Prostate gland (tissue), 2 donors: ENCODE measurements around the gene ARPP21.

Experiments
- POLR2A ChIP-seq: fragments of 450-650 bp; IDR thresholded peaks from one replicate; pipeline ENCODE4 v1.6.1; 2016; ENCODE audit warnings: antibody characterized with exemption, mild to moderate bottlenecking
- TF ChIP-seq, protein P1 (sequence below), 4 experiments: fragments of 200-600 bp in 2 of 4; fragments of 450-650 bp in 2 of 4; sonication (generic) in 2 of 4; IDR thresholded peaks; 1 replicate in 3 of 4; 2 replicates in 1 of 4; pipeline ENCODE4 v1.5.1; 2016 to 2019; ENCODE audit warnings: antibody characterized with exemption in 4 of 4, mild to moderate bottlenecking in 2 of 4, moderate library complexity in 2 of 4

- TF ChIP-seq, protein P1, sequence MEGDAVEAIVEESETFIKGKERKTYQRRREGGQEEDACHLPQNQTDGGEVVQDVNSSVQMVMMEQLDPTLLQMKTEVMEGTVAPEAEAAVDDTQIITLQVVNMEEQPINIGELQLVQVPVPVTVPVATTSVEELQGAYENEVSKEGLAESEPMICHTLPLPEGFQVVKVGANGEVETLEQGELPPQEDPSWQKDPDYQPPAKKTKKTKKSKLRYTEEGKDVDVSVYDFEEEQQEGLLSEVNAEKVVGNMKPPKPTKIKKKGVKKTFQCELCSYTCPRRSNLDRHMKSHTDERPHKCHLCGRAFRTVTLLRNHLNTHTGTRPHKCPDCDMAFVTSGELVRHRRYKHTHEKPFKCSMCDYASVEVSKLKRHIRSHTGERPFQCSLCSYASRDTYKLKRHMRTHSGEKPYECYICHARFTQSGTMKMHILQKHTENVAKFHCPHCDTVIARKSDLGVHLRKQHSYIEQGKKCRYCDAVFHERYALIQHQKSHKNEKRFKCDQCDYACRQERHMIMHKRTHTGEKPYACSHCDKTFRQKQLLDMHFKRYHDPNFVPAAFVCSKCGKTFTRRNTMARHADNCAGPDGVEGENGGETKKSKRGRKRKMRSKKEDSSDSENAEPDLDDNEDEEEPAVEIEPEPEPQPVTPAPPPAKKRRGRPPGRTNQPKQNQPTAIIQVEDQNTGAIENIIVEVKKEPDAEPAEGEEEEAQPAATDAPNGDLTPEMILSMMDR (IDR thresholded peaks at IDR 0.05): no peak
- no peak for TF ChIP-seq POLR2A
Observed at GRCh38 chr3:35745802-35746484, 106.6 kb downstream of the ARPP21 start.
